Ovary (tissue), 9 donors: ENCODE data around the gene MECR. TPM values are rescaled to one million over a fixed set of nuclear protein-coding genes. Genes with fewer than 3 reads are reported as not detected.

ENCODE experiments used
- DNase-seq, 5 donors: peaks; one replicate each; pipeline ENCODE4 v3.0.0-alpha.2; 2019 to 2020
- H3K27ac ChIP-seq, 2 donors: fragments of 200-600 bp; one replicate each; pipeline versions ENCODE4 v1.5.1 to v1.8.0; 2019 to 2022
- H3K27me3 ChIP-seq: fragments of 200-600 bp; one replicate; pipeline ENCODE4 v1.8.0; 2022
- H3K36me3 ChIP-seq: fragments of 200-600 bp; sonication (generic); one replicate; pipeline ENCODE4 v1.5.1; 2019
- H3K4me1 ChIP-seq: one replicate; pipeline ENCODE4 v1.8.1; 2013; ENCODE audit warnings: mild to moderate bottlenecking, moderate library complexity; ENCODE audit not compliant: insufficient read depth
- H3K4me3 ChIP-seq: fragments of 200-600 bp; sonication (generic); one replicate; pipeline ENCODE4 v1.5.1; 2017
- H3K9me3 ChIP-seq, 2 donors: fragments of 200-600 bp in 1 of 2; sonication (generic) in 1 of 2; one replicate each; pipeline versions ENCODE4 v1.5.1 to v1.8.1; 2013 to 2019; ENCODE audit warnings: mild to moderate bottlenecking in 1 of 2, moderate library complexity in 1 of 2
- EP300 ChIP-seq: sonication (generic); formaldehyde crosslinking; IDR thresholded peaks from one replicate; pipeline ENCODE4 v1.6.1; 2017; ENCODE audit warnings: antibody characterized with exemption
- POLR2A ChIP-seq: fragments of 450-650 bp; IDR thresholded peaks from one replicate; pipeline ENCODE4 v1.6.1; 2017; ENCODE audit warnings: antibody characterized with exemption, mild to moderate bottlenecking, moderate library complexity
- WGBS, 3 donors: extraction: QIAGEN DNeasy Blood & Tissue Kit in 1 of 3; methylation state at CpG; one replicate each; pipeline versions ENCODE4 v1.1.5 to v1.1.7; 2013 to 2017; 5-methylcytosine and 5-hydroxymethylcytosine counted together
- intact Hi-C, 4 donors: fragments of 100-400 bp; cut with DNase I; formaldehyde crosslinking; loops; one replicate each; pipeline versions ENCODE4 v1.11.0 to v1.15.1; 2022 to 2023
- polyA plus RNA-seq, 2 donors: library from polyadenylated mRNA; stranded (reverse); fragments of 200-250 nt in 1 of 2; fragments of 350-450 nt in 1 of 2; fragmentation: Illumina TruSeq in 1 of 2; extraction: RNeasy Lipid Tissue Mini Kit (QIAGEN cat#74804) in 1 of 2; gene quantifications; one replicate each; pipeline ENCODE4 v1.2.3, GENCODE V29; 2013 to 2014
- total RNA-seq, 7 donors: library from RNA; depleted of rRNA in 2 of 7; stranded (reverse); fragments of >200 nt in 2 of 7; fragmentation: NEBNext Ultra II Directional in 3 of 7; extraction: Animal tissue kit (Norgen Biotek cat#: 25700) in 3 of 7; gene quantifications; one replicate each; pipeline versions ENCODE4 v1.1.0 to v1.2.4, GENCODE V29; 2016 to 2023
- TF ChIP-seq, protein P1 (sequence below), 3 donors: fragments of 450-650 bp in 2 of 3; fragments of 200-600 bp in 1 of 3; IDR thresholded peaks; one replicate each; pipeline versions ENCODE4 v1.5.1 to v1.8.0; 2016 to 2022; ENCODE audit warnings: antibody characterized with exemption in 3 of 3, mild to moderate bottlenecking in 1 of 3
- donor health status: DM: no; HTN: no; CAD: no; lungs with moderate emphysema.
- donor health status: DM: no; HTN: no; CAD: no.
- donor health status: Bipolar disorder and iron deficiency.
- donor health status: DM: yes; HTN: yes; CAD: no.
- donor health status: DM: no; HTN: no; CAD: no.
- donor health status: DM: yes; HTN: yes; CAD: no.

The MECR gene
- total and polyA plus RNA-seq, 9 donors: 11.9 to 33.9 (median 20.2) TPM

DNA sequence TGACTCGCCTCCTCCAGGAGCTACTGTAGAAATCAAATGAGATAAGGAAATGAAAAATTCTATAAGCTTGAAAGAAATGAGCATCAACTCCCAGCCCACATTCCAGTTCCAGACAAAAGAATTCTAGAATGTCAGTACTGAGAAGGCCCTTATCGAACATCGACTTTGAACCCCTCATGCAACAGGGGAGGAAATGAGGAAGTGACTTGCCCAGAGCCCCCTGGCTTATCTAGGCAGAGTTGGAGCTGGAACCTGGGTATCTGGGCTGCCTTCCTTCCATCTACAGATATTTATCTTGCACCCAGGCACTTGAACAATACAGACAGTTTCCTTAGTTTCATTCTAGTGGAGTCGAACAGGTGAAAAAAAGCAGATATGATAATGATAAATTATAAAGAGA lies 22.3 kb downstream of the MECR start:
- H3K4me3 ChIP-seq: no peak overlapping the region
- no peaks in the 10 kb centered on the region for H3K27me3 ChIP-seq
- H3K4me1 ChIP-seq: no peaks in the 10 kb centered on the region
- H3K27ac ChIP-seq: no peak overlapping the region
- no peaks in the 10 kb centered on the region for H3K36me3 ChIP-seq
- WGBS, 3 donors: 57 to 70% (median 59%) methylated on average over 4 of the region's 4 CpGs
- no peaks in the 10 kb centered on the region for H3K9me3 ChIP-seq
- intact Hi-C loops: loop anchor here in 2 of 4 donors (10.0 kb wide), 2 partner anchors 174 to 424 kb away; no protein-coding TSS in a partner anchor
- TF ChIP-seq, protein P1, sequence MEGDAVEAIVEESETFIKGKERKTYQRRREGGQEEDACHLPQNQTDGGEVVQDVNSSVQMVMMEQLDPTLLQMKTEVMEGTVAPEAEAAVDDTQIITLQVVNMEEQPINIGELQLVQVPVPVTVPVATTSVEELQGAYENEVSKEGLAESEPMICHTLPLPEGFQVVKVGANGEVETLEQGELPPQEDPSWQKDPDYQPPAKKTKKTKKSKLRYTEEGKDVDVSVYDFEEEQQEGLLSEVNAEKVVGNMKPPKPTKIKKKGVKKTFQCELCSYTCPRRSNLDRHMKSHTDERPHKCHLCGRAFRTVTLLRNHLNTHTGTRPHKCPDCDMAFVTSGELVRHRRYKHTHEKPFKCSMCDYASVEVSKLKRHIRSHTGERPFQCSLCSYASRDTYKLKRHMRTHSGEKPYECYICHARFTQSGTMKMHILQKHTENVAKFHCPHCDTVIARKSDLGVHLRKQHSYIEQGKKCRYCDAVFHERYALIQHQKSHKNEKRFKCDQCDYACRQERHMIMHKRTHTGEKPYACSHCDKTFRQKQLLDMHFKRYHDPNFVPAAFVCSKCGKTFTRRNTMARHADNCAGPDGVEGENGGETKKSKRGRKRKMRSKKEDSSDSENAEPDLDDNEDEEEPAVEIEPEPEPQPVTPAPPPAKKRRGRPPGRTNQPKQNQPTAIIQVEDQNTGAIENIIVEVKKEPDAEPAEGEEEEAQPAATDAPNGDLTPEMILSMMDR (IDR thresholded peaks at IDR 0.05): no peak
- TF ChIP-seq POLR2A (no peak), EP300 (no peak)
- DNase-seq: no peak

DNA sequence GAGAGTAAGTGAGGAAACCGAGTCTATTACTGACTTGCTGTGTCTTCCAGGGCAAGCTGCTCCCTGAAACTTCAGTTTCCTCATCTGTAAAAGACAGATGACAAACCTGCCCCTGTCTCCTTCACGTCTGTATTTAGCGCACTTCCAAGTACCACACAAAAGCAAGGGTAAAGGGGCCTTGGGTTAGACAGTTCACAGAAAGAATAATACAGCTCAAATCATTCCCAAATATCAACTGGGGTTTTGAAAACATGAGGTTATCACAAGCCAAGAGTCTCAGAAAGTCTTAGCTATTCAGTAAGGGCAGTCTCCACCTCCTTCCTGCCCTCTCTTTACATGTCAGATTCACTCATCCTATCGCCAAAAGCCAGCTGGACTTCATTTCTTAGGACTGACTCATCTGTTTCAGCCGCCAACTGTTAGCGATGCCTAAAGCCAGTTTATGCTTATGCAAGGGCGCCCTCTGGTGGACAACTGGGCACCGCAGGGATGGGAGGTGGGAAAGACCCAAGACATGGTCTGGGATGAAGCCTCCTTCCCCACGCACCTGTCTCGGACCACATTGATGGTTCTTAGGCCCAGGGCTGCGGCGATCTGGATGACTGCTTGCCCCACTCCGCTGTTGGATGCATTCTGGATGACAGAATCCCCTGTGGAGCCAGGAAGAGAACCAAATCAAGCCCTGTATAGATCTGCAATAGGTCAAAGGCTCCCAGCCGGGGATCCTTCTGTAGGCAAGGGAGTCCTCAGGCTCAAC lies 28.0 kb downstream of the MECR start:
- 15 to 18% (median 18%) methylated on average over 14 of the region's 14 CpGs for whole genome bisulfite sequencing, 3 donors
- H3K4me1 ChIP-seq: no peaks in the 10 kb centered on the region
- peak; percentile 96 to 98 (median 97) for DNase-seq
- H3K4me3 ChIP-seq: no peak overlapping the region
- peak overlapping the region in 1 of 2 donors; percentile 80 for H3K27ac ChIP-seq
- H3K9me3 ChIP-seq: no peaks in the 10 kb centered on the region
- H3K36me3 ChIP-seq: no peaks in the 10 kb centered on the region
- H3K27me3 ChIP-seq: no peaks in the 10 kb centered on the region
- intact Hi-C loops: loop anchor here (2.0 to 10.0 kb wide), 5 partner anchors 165 to 418 kb away; no protein-coding TSS in a partner anchor
- TF ChIP-seq, protein P1 (IDR thresholded peaks at IDR 0.05): peak; percentile 92 to 97 (median 95)
- no peak for TF ChIP-seq EP300

DNA sequence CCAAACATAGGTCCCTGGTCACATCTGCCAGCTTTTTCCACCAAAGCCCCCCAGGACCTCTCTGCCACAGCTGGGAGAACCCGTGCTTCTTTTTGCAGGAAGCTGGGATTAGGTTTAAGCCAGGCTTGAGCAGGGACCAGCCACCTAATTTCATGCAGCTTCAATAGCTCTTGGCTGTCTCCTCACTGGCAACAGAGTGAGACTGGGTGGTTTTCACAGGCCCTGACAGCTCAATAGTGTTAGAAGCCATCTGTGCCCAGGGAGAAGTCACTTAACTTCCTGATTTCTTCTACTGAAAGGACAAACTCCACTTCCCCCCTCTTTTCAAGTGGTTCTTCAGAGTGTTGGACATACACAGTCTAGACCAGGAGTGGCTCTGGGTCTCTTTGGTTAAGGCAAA lies 28.7 kb downstream of the MECR start:
- whole genome bisulfite sequencing, 3 donors: 68 to 79% (median 72%) methylated on average over 1 of the region's 1 CpG
- Histone ChIP-seq H3K27me3 (no peaks in the 10 kb centered on the region), H3K9me3 (no peaks in the 10 kb centered on the region), H3K27ac (peak overlapping the region in 1 of 2 donors; percentile 80), H3K4me1 (no peaks in the 10 kb centered on the region), H3K4me3 (no peak overlapping the region), H3K36me3 (no peaks in the 10 kb centered on the region)
- TF ChIP-seq POLR2A: no peak
- TF ChIP-seq, protein P1 (IDR thresholded peaks at IDR 0.05): no peak
- TF ChIP-seq EP300: no peak
- intact Hi-C loops: loop anchor here (2.0 to 10.0 kb wide), 5 partner anchors 165 to 417 kb away; no protein-coding TSS in a partner anchor
- DNase-seq: no peak

DNA sequence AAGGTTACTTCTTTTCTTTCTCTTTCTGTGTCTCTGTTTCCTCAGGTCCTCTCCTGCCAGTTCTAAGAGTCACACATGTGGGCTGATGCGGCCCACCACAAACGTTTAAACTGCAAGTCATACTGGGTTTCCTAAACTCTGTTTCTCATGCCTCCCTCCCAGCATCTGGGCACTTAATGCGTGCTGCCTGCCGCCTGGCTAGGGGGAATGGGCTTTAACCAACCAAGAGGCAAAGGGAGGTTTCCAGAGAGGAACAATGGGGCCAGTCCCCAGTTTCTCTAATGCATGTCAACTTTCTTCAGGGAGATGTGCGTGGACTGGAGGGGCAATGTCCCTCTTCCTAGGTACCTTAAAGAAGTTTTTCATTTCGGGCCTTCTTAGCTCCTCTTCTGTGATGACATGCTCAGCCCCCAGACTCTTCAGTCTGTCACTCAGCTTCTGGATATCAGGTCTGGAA lies 29.1 kb downstream of the MECR start:
- 90 to 93% (median 91%) methylated on average over 6 of the region's 6 CpGs for WGBS, 3 donors
- no peaks in the 10 kb centered on the region for H3K36me3 ChIP-seq

More for the DNA sequence above, 29.1 kb downstream of the MECR start:
- Histone ChIP-seq H3K27ac (peak overlapping the region in 1 of 2 donors; percentile 80), H3K4me3 (no peak overlapping the region), H3K9me3 (no peaks in the 10 kb centered on the region), H3K4me1 (no peaks in the 10 kb centered on the region), H3K27me3 (no peaks in the 10 kb centered on the region)
- TF ChIP-seq EP300 (no peak), POLR2A (no peak)
- TF ChIP-seq, protein P1 (IDR thresholded peaks at IDR 0.05): no peak
- intact Hi-C loops: loop anchor here (2.0 to 10.0 kb wide), 5 partner anchors 164 to 417 kb away; no protein-coding TSS in a partner anchor
- no peak for DNase-seq
